NCI-H345 (cell line): ENCODE data around the gene ABCC3.

ENCODE experiments used
- DNase-seq: peaks from one replicate; lab custom pipeline; 2025; lab: John Stamatoyannopoulos, UW

Gene ABCC3

GRCh38 chr17:50737118-50737698 lies 102.5 kb downstream of the ABCC3 start:
- DNase-seq: no peak

GRCh38 chr17:50739098-50739497 lies 104.4 kb downstream of the ABCC3 start:
- no peak for DNase-seq
